MM.1S (cell line): Measurements from ENCODE around the gene ADCY5.

Source experiments
- DNase-seq: peaks from one replicate; pipeline ENCODE4 v3.0.0-alpha.2; 2015
- H2AFZ ChIP-seq: fragments of 300-600 bp; sonication (generic); 2 replicates; pipeline ENCODE4 v1.6.0; 2016; ENCODE audit warnings: antibody characterized with exemption, low read length
- H3F3A ChIP-seq: fragments of 300-600 bp; sonication (generic); 2 replicates; pipeline ENCODE4 v1.6.1; 2016; ENCODE audit warnings: mild to moderate bottlenecking, antibody characterized with exemption, low read length, moderate library complexity, mixed read lengths; ENCODE audit not compliant: insufficient read depth
- H3K27ac ChIP-seq: fragments of 300-600 bp; sonication (generic); 2 replicates; pipeline ENCODE4 v1.5.1; 2016; ENCODE audit warnings: mild to moderate bottlenecking, low read length
- H3K27me3 ChIP-seq: fragments of 300-600 bp; sonication (generic); replicated peaks from 2 replicates; pipeline ENCODE4 v1.6.0; 2016; ENCODE audit warnings: low read length; ENCODE audit not compliant: insufficient read depth
- H3K36me3 ChIP-seq: fragments of 300-600 bp; sonication (generic); replicated peaks from 2 replicates; pipeline ENCODE4 v1.6.1; 2016; ENCODE audit warnings: mild to moderate bottlenecking, low read length, mixed read lengths; ENCODE audit not compliant: insufficient read depth
- H3K4me1 ChIP-seq: fragments of 300-600 bp; sonication (generic); 2 replicates; pipeline ENCODE4 v1.6.1; 2016; ENCODE audit warnings: low read length, mixed read lengths
- H3K4me2 ChIP-seq: fragments of 300-600 bp; sonication (generic); 2 replicates; pipeline ENCODE4 v1.6.0; 2016; ENCODE audit warnings: low read depth, low read length
- H3K4me3 ChIP-seq: fragments of 300-600 bp; sonication (generic); 2 replicates; pipeline ENCODE4 v1.5.1; 2016; ENCODE audit warnings: low read length, mixed read lengths
- H3K79me2 ChIP-seq: fragments of 300-600 bp; sonication (generic); 2 replicates; pipeline ENCODE4 v1.6.1; 2016; ENCODE audit warnings: mixed run types, low read length, mixed read lengths
- H3K9ac ChIP-seq: fragments of 300-600 bp; sonication (generic); 2 replicates; pipeline ENCODE4 v1.6.1; 2016; ENCODE audit warnings: low read length, mixed read lengths
- H3K9me2 ChIP-seq: fragments of 300-600 bp; sonication (generic); replicated peaks from 2 replicates; pipeline ENCODE4 v1.6.1; 2016; ENCODE audit warnings: mild to moderate bottlenecking, low read length, mixed read lengths; ENCODE audit not compliant: insufficient read depth
- H3K9me3 ChIP-seq: fragments of 300-600 bp; sonication (generic); replicated peaks from 2 replicates; pipeline ENCODE4 v1.6.1; 2016; ENCODE audit warnings: mild to moderate bottlenecking, low read length, mixed read lengths; ENCODE audit not compliant: insufficient read depth
- H4K20me1 ChIP-seq: fragments of 300-600 bp; sonication (generic); 2 replicates; pipeline ENCODE4 v1.6.1; 2016; ENCODE audit warnings: mild to moderate bottlenecking, low read length, moderate library complexity, mixed read lengths; ENCODE audit not compliant: insufficient read depth
- EZH2 ChIP-seq: fragments of 300-600 bp; sonication (generic); optimal IDR thresholded peaks from 2 replicates; pipeline ENCODE3; 2017; ENCODE audit warnings: low read depth, mild to moderate bottlenecking, antibody characterized with exemption, low read length, mixed read lengths
- EZH2phosphoT487 ChIP-seq: fragments of 300-600 bp; sonication (generic); IDR thresholded peaks from 2 replicates; pipeline ENCODE4 v1.6.1; 2018; ENCODE audit warnings: antibody characterized with exemption, low read length
- TF ChIP-seq, protein P1 (sequence below): fragments of 300-600 bp; sonication (generic); IDR thresholded peaks from 2 replicates; pipeline ENCODE4 v1.5.1; 2016; ENCODE audit warnings: antibody characterized with exemption, low read length, mixed read lengths

ADCY5 gene

DNA sequence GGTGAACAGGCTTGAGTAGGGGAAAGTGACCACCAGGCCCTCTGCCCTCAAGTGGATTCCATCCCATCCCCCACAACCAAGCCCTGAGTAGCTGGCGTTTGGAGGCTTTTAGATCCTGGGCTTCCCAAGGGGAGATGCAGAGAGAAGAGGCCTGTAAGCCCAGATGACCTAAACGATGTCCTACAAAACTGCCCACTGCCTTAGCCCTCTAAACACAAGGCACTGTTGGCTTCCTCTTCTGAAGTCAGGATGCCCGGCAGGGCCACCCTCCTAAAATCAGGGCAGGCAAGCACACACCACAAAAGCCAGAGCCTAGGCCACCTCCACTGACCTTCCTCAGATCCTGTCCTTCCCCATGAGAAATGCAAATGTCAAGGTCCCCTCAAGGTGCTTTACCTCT, 68.6 kb downstream of the ADCY5 start:
- Histone ChIP-seq H3K9ac (no peak overlapping the region), H3K27ac (no peak overlapping the region), H3K4me1 (no peaks in the 10 kb centered on the region), H3K27me3 (no peaks in the 10 kb centered on the region), H3K4me2 (no peak overlapping the region), H3K9me2 (no peaks in the 10 kb centered on the region), H4K20me1 (no peaks in the 10 kb centered on the region), H3K9me3 (no peaks in the 10 kb centered on the region), H3F3A (no peaks in the 10 kb centered on the region), H3K4me3 (no peak overlapping the region), H3K36me3 (no peaks in the 10 kb centered on the region), H3K79me2 (no peaks in the 10 kb centered on the region), H2AFZ (no peak overlapping the region)
- TF ChIP-seq EZH2phosphoT487 (no peak), EZH2 (no peak)
- TF ChIP-seq, protein P1, sequence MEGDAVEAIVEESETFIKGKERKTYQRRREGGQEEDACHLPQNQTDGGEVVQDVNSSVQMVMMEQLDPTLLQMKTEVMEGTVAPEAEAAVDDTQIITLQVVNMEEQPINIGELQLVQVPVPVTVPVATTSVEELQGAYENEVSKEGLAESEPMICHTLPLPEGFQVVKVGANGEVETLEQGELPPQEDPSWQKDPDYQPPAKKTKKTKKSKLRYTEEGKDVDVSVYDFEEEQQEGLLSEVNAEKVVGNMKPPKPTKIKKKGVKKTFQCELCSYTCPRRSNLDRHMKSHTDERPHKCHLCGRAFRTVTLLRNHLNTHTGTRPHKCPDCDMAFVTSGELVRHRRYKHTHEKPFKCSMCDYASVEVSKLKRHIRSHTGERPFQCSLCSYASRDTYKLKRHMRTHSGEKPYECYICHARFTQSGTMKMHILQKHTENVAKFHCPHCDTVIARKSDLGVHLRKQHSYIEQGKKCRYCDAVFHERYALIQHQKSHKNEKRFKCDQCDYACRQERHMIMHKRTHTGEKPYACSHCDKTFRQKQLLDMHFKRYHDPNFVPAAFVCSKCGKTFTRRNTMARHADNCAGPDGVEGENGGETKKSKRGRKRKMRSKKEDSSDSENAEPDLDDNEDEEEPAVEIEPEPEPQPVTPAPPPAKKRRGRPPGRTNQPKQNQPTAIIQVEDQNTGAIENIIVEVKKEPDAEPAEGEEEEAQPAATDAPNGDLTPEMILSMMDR: no peak
- no peak for DNase-seq

DNA sequence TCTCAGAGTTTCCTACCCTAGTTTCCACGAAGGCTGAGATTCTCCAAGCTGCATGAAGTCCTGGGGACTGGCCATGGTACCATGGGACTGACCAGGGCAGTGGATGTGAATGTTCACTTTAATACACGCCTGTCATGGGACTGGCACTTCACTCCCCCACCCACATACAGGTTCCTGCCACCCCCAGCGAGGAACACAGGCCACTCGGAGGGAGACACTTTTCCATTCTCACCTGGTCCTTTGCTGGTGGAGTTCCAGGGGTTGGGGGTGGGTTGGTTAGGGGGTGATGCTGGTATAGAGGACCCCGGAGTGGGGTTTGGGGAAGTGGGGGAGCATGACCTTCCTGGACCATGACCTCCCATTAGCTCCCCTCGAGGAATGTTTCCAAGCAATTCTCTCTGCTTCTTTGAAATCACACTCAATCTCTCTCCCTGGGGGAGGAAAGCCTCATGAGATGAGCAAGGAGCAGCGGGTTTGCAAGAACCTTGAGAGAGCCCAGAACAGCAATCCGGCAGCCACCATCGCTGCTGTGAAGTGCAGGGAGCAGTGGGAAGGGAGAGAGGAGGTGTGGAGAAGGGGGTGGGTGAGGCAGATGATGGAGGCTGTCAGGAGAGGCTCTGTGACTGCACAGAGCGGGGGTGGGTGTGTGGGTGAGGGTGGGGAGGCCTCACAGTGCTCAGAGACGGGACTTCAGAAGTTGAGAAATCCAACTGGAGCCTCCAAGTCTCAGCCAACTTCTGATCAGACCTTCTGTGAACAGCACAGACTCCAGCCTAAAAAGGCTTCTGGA, 69.7 kb downstream of the ADCY5 start:
- Histone ChIP-seq H3K4me1 (no peaks in the 10 kb centered on the region), H3K79me2 (no peaks in the 10 kb centered on the region), H3K27ac (no peak overlapping the region), H3K9ac (no peak overlapping the region), H3K9me2 (no peaks in the 10 kb centered on the region), H4K20me1 (no peaks in the 10 kb centered on the region), H3K27me3 (no peaks in the 10 kb centered on the region), H3K4me2 (no peak overlapping the region), H2AFZ (no peak overlapping the region), H3F3A (no peaks in the 10 kb centered on the region), H3K9me3 (no peaks in the 10 kb centered on the region), H3K36me3 (no peaks in the 10 kb centered on the region), H3K4me3 (no peak overlapping the region)
- TF ChIP-seq, protein P1: no peak
- TF ChIP-seq EZH2phosphoT487 (no peak), EZH2 (no peak)
- DNase-seq: no peak

DNA sequence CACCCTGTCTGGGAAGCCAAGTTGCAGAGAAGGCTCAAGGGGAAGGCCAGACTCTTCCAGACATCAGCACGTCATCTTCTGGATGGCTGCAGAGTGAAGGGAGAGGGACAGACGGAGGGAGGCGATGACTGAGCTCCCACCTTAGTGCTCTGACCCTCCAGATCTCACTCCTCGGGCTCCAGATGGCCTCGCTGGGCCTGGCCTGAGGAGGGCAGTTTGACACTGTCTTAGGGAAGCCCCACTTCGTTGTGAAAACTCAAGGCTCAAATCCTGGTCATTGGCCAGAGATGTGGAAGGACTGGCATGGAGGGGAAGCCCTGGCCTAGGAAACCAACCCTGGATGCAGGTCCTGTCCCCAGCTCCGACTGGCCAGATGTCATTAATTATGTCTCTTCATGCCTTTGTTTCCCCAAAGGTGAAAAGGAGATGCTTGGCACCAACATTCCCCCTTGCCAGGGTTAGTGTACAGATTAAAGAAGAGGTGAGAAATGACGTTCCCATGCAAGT, 70.4 kb downstream of the ADCY5 start:
- Histone ChIP-seq H3K36me3 (no peaks in the 10 kb centered on the region), H3K79me2 (no peaks in the 10 kb centered on the region), H3K27ac (no peak overlapping the region), H3K27me3 (no peaks in the 10 kb centered on the region), H2AFZ (no peak overlapping the region), H3K4me1 (no peaks in the 10 kb centered on the region), H3K4me2 (no peak overlapping the region), H4K20me1 (no peaks in the 10 kb centered on the region), H3K9me2 (no peaks in the 10 kb centered on the region), H3K9ac (no peak overlapping the region), H3K4me3 (no peak overlapping the region), H3F3A (no peaks in the 10 kb centered on the region), H3K9me3 (no peaks in the 10 kb centered on the region)
- TF ChIP-seq, protein P1: no peak
- TF ChIP-seq EZH2phosphoT487 (no peak), EZH2 (no peak)
- no peak for DNase-seq
